ENCODE measurements around the gene GSTM2.

GSTM2 gene

GRCh38 chr1:109667452-109668122 is at the start of gene GSTM2:
Gene GSTM2 (plus strand): TSS chr1:109668057. CDS start chr1:109668116, 59 bp downstream.
- peak; percentile 84 for DNase-seq

- no peak for DNase-seq
Observed at GRCh38 chr1:109618661-109619575, 48.9 kb upstream of the GSTM2 start.

GRCh38 chr1:109619576-109620400 is 48.1 kb upstream of the GSTM2 start, which contains the start of the genes AMPD2 and GNAT2:
Gene AMPD2 (plus strand): TSS chr1:109619837. CDS start chr1:109621176, 1,339 bp downstream.
Gene GNAT2 (minus strand): TSS chr1:109619616. CDS start chr1:109612870, 6,746 bp downstream.
- peak; percentile 87 for DNase-seq

GRCh38 chr1:109620401-109620791 is 47.5 kb upstream of the GSTM2 start:
- no peak for DNase-seq

GRCh38 chr1:109620841-109621286 is 47.0 kb upstream of the GSTM2 start:
- DNase-seq: peak; percentile 99

GRCh38 chr1:109621379-109622136 is 46.3 kb upstream of the GSTM2 start:
- DNase-seq: no peak

- DNase-seq: no peak
Observed at GRCh38 chr1:109622137-109622892, 45.5 kb upstream of the GSTM2 start.

- no peak for DNase-seq
Observed at GRCh38 chr1:109622895-109623294, 45.0 kb upstream of the GSTM2 start.

- no peak for DNase-seq
Observed at GRCh38 chr1:109623601-109624161, 44.2 kb upstream of the GSTM2 start.

GRCh38 chr1:109624201-109625010 is 43.5 kb upstream of the GSTM2 start:
- no peak for DNase-seq

GRCh38 chr1:109625176-109625575 is 42.7 kb upstream of the GSTM2 start:
- no peak for DNase-seq

GRCh38 chr1:109625601-109626560 is 42.0 kb upstream of the GSTM2 start:
- DNase-seq: no peak

GRCh38 chr1:109626682-109627408 is 41.0 kb upstream of the GSTM2 start:
- DNase-seq: no peak

GRCh38 chr1:109627692-109628399 is 40.0 kb upstream of the GSTM2 start:
- DNase-seq: no peak

GRCh38 chr1:109628540-109629321 is 39.1 kb upstream of the GSTM2 start:
- DNase-seq: no peak

- no peak for DNase-seq
Observed at GRCh38 chr1:109629372-109630030, 38.4 kb upstream of the GSTM2 start.
